Stomach (tissue), 9 donors: ENCODE measurements around the gene SLC24A4. TPM values are rescaled to one million over a fixed set of nuclear protein-coding genes. Genes with fewer than 3 reads are reported as not detected.

ENCODE experiments used
- DNase-seq, 2 donors: peaks; one replicate each; pipeline versions ENCODE4 v3.0.0 to v3.0.0-alpha.2; 2013 to 2019
- H3K27ac ChIP-seq, 5 donors: fragments of 200-600 bp in 4 of 5; sonication (generic) in 4 of 5; one replicate each; pipeline ENCODE4 v1.5.1; 2013 to 2019; ENCODE audit warnings: mild to moderate bottlenecking in 1 of 5, moderate library complexity in 1 of 5
- H3K27me3 ChIP-seq, 3 donors: fragments of 200-600 bp; sonication (generic); one replicate each; pipeline ENCODE4 v1.5.1; 2017 to 2019; ENCODE audit warnings: mixed run types in 1 of 3
- H3K36me3 ChIP-seq, 4 donors: fragments of 200-600 bp; sonication (generic); 1 replicate in 3 of 4; 2 replicates in 1 of 4; pipeline ENCODE4 v1.5.1; 2016 to 2019
- H3K4me1 ChIP-seq, 4 donors: fragments of 200-600 bp; sonication (generic); one replicate each; pipeline ENCODE4 v1.5.1; 2016 to 2019
- H3K4me3 ChIP-seq, 4 donors: fragments of 200-600 bp; sonication (generic) in 3 of 4; one replicate each; pipeline ENCODE4 v1.5.1; 2016 to 2019; ENCODE audit warnings: mild to moderate bottlenecking in 1 of 4
- H3K9me3 ChIP-seq, 4 donors: fragments of 200-600 bp; sonication (generic); one replicate each; pipeline ENCODE4 v1.5.1; 2016 to 2019
- EP300 ChIP-seq: sonication (generic); formaldehyde crosslinking; IDR thresholded peaks from one replicate; pipeline ENCODE4 v1.6.1; 2017; ENCODE audit warnings: antibody characterized with exemption
- POLR2A ChIP-seq, 4 donors: fragments of 450-650 bp; IDR thresholded peaks; one replicate each; pipeline ENCODE4 v1.6.1; 2016; ENCODE audit warnings: antibody characterized with exemption in 4 of 4, control low read depth in 2 of 4, mild to moderate bottlenecking in 1 of 4, moderate library complexity in 1 of 4
- POLR2AphosphoS5 ChIP-seq, 3 donors: sonication (generic); formaldehyde crosslinking; IDR thresholded peaks; one replicate each; pipeline ENCODE4 v1.6.1; 2016; ENCODE audit warnings: antibody characterized with exemption in 3 of 3
- WGBS, 5 donors: extraction: QIAGEN DNeasy Blood & Tissue Kit in 3 of 5; methylation state at CpG; one replicate each; pipeline versions ENCODE4 v1.1.5 to v1.1.7; 2013 to 2018; 5-methylcytosine and 5-hydroxymethylcytosine counted together
- intact Hi-C: fragments of 100-400 bp; cut with DNase I; formaldehyde crosslinking; loops from one replicate; pipeline ENCODE4 v1.15.1; 2023; ENCODE audit warnings: low total_unique reads
- polyA plus RNA-seq, 3 donors: library from polyadenylated mRNA; stranded (reverse); fragments of 200-250 nt; gene quantifications; one replicate each; pipeline ENCODE4 v1.2.3, GENCODE V29; 2013
- total RNA-seq, 5 donors: library from RNA; depleted of rRNA; stranded (reverse); fragments of >200 nt; gene quantifications; one replicate each; pipeline versions ENCODE4 v1.1.0 to v1.2.3, GENCODE V29; 2014 to 2016
- TF ChIP-seq, protein P1 (sequence below), 7 experiments: fragments of 450-650 bp in 4 of 7; fragments of 200-600 bp in 3 of 7; sonication (generic) in 3 of 7; IDR thresholded peaks; one replicate each; pipeline ENCODE4 v1.5.1; 2016 to 2019; ENCODE audit warnings: antibody characterized with exemption in 7 of 7, control low read depth in 2 of 7, mild to moderate bottlenecking in 1 of 7
- donor health status: healthy with polysubstance abuse.
- donor health status: Bipolar disorder and iron deficiency.
- donor health status: healthy.

SLC24A4 gene
- total and polyA plus RNA-seq, 8 donors = 0.08 to 0.92 (median 0.38) TPM; not detected in 4

DNA sequence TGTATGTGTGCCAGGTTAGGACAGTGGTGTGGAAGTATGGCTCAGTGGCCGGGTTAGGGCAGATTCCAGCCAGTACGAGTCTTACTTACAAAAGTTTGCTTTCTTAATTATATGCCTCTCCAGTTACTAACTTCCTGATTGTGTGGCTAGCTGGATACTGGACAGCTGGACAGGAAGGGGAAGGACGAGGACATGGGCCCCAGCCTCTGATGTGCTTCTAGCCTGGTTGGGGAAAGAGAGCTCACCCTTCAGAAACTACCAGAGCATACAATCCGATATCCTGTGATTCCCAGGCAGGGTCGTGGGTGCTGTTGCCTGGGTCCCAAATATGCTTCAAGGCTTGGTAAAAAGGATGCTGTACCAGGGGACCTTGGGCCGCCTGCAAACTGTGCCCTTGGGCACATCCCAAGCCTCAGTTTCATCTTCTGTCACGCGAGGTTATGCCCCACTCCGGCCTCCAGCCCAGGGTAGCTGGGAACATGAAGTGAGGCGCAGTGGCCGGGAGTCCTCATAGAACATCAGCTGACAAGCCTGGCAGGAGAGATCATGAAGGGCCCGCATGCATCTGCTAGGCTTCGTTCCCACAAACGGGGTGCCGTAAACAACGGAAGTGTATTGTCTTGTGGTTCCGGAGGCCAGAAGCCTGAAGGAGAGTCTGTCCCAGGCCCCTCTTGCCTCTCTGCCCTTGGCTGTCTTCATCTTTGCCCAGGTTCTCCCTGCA lies 167.4 kb downstream of the SLC24A4 start:
- Histone ChIP-seq H3K36me3 (no peaks in the 10 kb centered on the region), H3K27me3 (no peaks in the 10 kb centered on the region), H3K27ac (peak overlapping the region in 2 of 5 donors; percentile 20 to 44), H3K4me1 (peaks cover 0 to 57% (median 0%) of the 10 kb centered on the region in 4 donors), H3K4me3 (no peak overlapping the region), H3K9me3 (no peaks in the 10 kb centered on the region)
- TF ChIP-seq POLR2A (IDR thresholded peaks at IDR 0.05) (no peak), POLR2AphosphoS5 (IDR thresholded peaks at IDR 0.05) (no peak), EP300 (no peak)
- TF ChIP-seq, protein P1, sequence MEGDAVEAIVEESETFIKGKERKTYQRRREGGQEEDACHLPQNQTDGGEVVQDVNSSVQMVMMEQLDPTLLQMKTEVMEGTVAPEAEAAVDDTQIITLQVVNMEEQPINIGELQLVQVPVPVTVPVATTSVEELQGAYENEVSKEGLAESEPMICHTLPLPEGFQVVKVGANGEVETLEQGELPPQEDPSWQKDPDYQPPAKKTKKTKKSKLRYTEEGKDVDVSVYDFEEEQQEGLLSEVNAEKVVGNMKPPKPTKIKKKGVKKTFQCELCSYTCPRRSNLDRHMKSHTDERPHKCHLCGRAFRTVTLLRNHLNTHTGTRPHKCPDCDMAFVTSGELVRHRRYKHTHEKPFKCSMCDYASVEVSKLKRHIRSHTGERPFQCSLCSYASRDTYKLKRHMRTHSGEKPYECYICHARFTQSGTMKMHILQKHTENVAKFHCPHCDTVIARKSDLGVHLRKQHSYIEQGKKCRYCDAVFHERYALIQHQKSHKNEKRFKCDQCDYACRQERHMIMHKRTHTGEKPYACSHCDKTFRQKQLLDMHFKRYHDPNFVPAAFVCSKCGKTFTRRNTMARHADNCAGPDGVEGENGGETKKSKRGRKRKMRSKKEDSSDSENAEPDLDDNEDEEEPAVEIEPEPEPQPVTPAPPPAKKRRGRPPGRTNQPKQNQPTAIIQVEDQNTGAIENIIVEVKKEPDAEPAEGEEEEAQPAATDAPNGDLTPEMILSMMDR (IDR thresholded peaks at IDR 0.05) = no peak
- intact Hi-C loops = no loop called here
- 70 to 82% (median 76%) methylated on average over 17 of the region's 17 CpGs for WGBS, 5 donors
- no peak for DNase-seq

DNA sequence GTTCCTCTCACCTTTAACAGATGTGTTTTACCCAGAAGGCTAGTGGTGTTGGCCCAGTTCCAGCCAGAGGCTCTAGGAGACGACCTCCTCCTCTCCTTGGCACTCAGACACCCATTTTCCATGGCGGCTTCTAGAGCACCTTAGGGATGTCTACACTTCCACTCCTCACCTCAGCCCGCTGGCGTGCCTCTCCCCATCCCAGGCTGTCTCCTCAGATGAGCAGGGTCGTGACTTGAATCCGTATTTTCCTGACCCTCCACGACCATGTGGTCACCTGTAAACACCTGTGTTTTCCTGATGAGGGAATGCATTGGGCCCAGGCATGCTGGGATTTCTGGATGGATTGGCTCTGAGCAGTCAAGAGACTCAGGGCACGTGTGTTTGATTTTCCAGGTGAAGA lies 168.8 kb downstream of the SLC24A4 start:
- WGBS, 5 donors = 67 to 80% (median 77%) methylated on average over 8 of the region's 8 CpGs
- peak overlapping the region in 3 of 5 donors; percentile 8 to 60 (median 46) for H3K27ac ChIP-seq
- intact Hi-C loops = no loop called here
- TF ChIP-seq, protein P1 (IDR thresholded peaks at IDR 0.05) = no peak
- TF ChIP-seq POLR2AphosphoS5 (IDR thresholded peaks at IDR 0.05) (no peak), EP300 (no peak), POLR2A (IDR thresholded peaks at IDR 0.05) (no peak)
- no peaks in the 10 kb centered on the region for H3K36me3 ChIP-seq
- no peaks in the 10 kb centered on the region for H3K9me3 ChIP-seq
- no peak overlapping the region for H3K4me3 ChIP-seq
- no peaks in the 10 kb centered on the region for H3K27me3 ChIP-seq
- no peak for DNase-seq
- peaks cover 0 to 54% (median 0%) of the 10 kb centered on the region in 4 donors for H3K4me1 ChIP-seq

DNA sequence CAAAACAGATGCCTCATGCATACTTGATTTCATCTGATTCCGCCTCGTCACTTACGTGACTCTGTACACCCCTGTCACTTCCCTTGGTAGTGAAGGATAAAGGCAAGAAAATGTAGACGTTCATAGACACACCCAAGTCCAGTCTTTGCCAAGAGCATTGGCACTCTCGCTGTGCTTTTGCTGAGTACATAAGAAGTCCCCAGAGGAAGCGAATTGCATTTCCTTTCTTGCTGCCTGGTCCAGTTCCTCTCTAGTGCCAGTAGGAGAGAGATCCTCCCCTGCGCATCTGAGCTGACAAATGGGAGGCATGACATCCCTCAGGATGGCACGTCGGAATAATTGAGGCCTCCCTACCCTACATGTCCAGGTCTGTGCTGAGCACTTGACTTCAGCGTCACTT lies 169.3 kb downstream of the SLC24A4 start:
- TF ChIP-seq EP300 (no peak), POLR2AphosphoS5 (IDR thresholded peaks at IDR 0.05) (no peak), POLR2A (IDR thresholded peaks at IDR 0.05) (no peak)
- TF ChIP-seq, protein P1 (IDR thresholded peaks at IDR 0.05) = no peak
- Histone ChIP-seq H3K4me3 (no peak overlapping the region), H3K4me1 (peaks cover 0 to 49% (median 0%) of the 10 kb centered on the region in 4 donors), H3K27ac (peak overlapping the region in 3 of 5 donors; percentile 8 to 60 (median 46)), H3K9me3 (no peaks in the 10 kb centered on the region), H3K36me3 (no peaks in the 10 kb centered on the region), H3K27me3 (no peaks in the 10 kb centered on the region)
- intact Hi-C loops = no loop called here
- 60 to 65% (median 61%) methylated on average over 10 of the region's 10 CpGs for WGBS, 5 donors
- DNase-seq = no peak

DNA sequence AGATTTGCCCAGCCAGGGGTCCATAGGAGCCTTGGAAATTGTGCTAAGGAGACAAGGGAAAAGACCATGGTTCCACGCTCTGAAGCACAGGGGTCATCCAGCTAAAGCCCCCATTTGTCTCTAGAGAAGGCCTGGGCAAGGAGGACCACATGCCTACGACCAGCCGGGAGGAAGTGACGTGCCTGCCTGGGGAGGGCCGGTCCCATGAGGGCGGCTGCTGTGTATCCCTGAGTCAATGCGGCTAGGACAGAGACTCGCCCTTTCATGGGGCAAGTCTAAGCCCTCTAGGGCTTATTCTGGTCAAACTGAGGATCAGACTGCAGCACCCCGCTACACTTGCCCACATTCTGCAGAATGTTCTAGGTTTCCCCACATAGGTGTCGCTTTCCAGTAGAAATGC lies 170.1 kb downstream of the SLC24A4 start:
- H3K36me3 ChIP-seq = no peaks in the 10 kb centered on the region
- WGBS, 5 donors = 72 to 95% (median 91%) methylated on average over 10 of the region's 10 CpGs
- H3K27ac ChIP-seq = no peak overlapping the region
- H3K4me3 ChIP-seq = no peak overlapping the region
- H3K27me3 ChIP-seq = no peaks in the 10 kb centered on the region
- intact Hi-C loops = no loop called here
- no peaks in the 10 kb centered on the region for H3K9me3 ChIP-seq
- peaks cover 0 to 43% (median 0%) of the 10 kb centered on the region in 4 donors for H3K4me1 ChIP-seq
- TF ChIP-seq, protein P1 (IDR thresholded peaks at IDR 0.05) = no peak
- no peak for DNase-seq
